IMR-90 (cell line): ENCODE results near the gene POLR1C. TPM values are rescaled to one million over a fixed set of nuclear protein-coding genes. Genes with fewer than 3 reads are reported as not detected.

Experiments
- ATAC-seq: fragments of 200-7000 bp; cut with Tn5 transposase; 2 replicates; pipeline ENCODE4 v1.9.1; 2020; ENCODE audit warnings: low read depth, mild to moderate bottlenecking, moderate library complexity
- BruUV-seq: library from RNA; stranded (reverse); fragments of 400-500 nt; replicated peaks from 2 replicates; lab custom pipeline; 2021; lab: Mats Ljungman, UMichigan
- CTCF ChIA-PET: fragments of 300-600 bp; formaldehyde crosslinking; extraction: SDS; loops from one replicate; lab custom pipeline; 2021; ENCODE audit warnings: antibody characterized with exemption; lab: Yijun Ruan, JAX
- POLR2A ChIA-PET: fragments of 300-600 bp; sonication (Branson Sonifier 250); formaldehyde crosslinking; loops from one replicate; lab custom pipeline; 2022; ENCODE audit warnings: antibody characterized with exemption; ENCODE audit not compliant: unreplicated experiment; lab: Charles Lee
- DNase-seq: peaks from one replicate; pipeline ENCODE4 v3.0.0; 2013
- H2AFZ ChIP-seq: replicated peaks from 2 replicates; pipeline ENCODE3; 2013; ENCODE audit warnings: low read length, mild to moderate bottlenecking; ENCODE audit not compliant: poor library complexity
- H2AK5ac ChIP-seq: 2 replicates; pipeline ENCODE4 v1.6.1; 2013; ENCODE audit warnings: low read depth, low read length, inconsistent platforms
- H2AK9ac ChIP-seq: replicated peaks from 2 replicates; pipeline ENCODE3; 2013; ENCODE audit warnings: mild to moderate bottlenecking, low read depth, low read length, moderate library complexity; ENCODE audit not compliant: poor library complexity
- H2BK120ac ChIP-seq: 2 replicates; pipeline ENCODE4 v1.6.1; 2013; ENCODE audit warnings: low read depth, low read length, inconsistent platforms
- H2BK15ac ChIP-seq: 3 replicates; pipeline ENCODE4 v1.6.1; 2013; ENCODE audit warnings: low read depth, low read length, inconsistent platforms
- H2BK20ac ChIP-seq: 2 replicates; pipeline ENCODE4 v1.6.1; 2013; ENCODE audit warnings: low read depth, mild to moderate bottlenecking, inconsistent platforms, low read length, moderate library complexity
- H2BK5ac ChIP-seq: 2 replicates; pipeline ENCODE4 v1.6.1; 2013; ENCODE audit warnings: mild to moderate bottlenecking, low read depth, low read length, inconsistent platforms; ENCODE audit not compliant: poor library complexity, severe bottlenecking
- H3K14ac ChIP-seq: replicated peaks from 2 replicates; pipeline ENCODE4 v1.6.1; 2013; ENCODE audit warnings: low read depth, low read length, inconsistent platforms
- H3K18ac ChIP-seq: 2 replicates; pipeline ENCODE4 v1.6.1; 2013; ENCODE audit warnings: low read depth, low read length, control low read depth
- H3K23ac ChIP-seq: 2 replicates; pipeline ENCODE4 v1.6.1; 2013; ENCODE audit warnings: low read depth, low read length, inconsistent platforms
- H3K27ac ChIP-seq: 2 replicates; pipeline ENCODE4 v1.5.1; 2013; ENCODE audit warnings: mild to moderate bottlenecking, control low read depth, low read length; ENCODE audit not compliant: insufficient read depth
- H3K27me3 ChIP-seq: 2 replicates; pipeline ENCODE4 v1.6.1; 2013; ENCODE audit warnings: low read length; ENCODE audit not compliant: control insufficient read depth, insufficient read depth
- H3K36me3 ChIP-seq: 2 replicates; pipeline ENCODE4 v1.6.1; 2013; ENCODE audit warnings: low read length, mixed read lengths; ENCODE audit not compliant: control insufficient read depth, insufficient read depth
- H3K4ac ChIP-seq: 2 replicates; pipeline ENCODE4 v1.6.1; 2013; ENCODE audit warnings: low read depth, low read length, inconsistent platforms
- H3K4me1 ChIP-seq: 2 replicates; pipeline ENCODE4 v1.6.1; 2013; ENCODE audit warnings: low read length, mixed read lengths; ENCODE audit not compliant: control insufficient read depth, insufficient read depth
- H3K4me2 ChIP-seq: 2 replicates; pipeline ENCODE4 v1.6.1; 2013; ENCODE audit warnings: low read depth, mild to moderate bottlenecking, control low read depth, low read length, moderate library complexity
- H3K4me3 ChIP-seq: 2 replicates; pipeline ENCODE4 v1.5.1; 2013; ENCODE audit warnings: low read depth, mild to moderate bottlenecking, control low read depth, low read length, moderate library complexity; ENCODE audit not compliant: insufficient read depth
- H3K56ac ChIP-seq: 2 replicates; pipeline ENCODE4 v1.6.1; 2013; ENCODE audit warnings: low read length, inconsistent platforms; ENCODE audit not compliant: insufficient read depth; ENCODE audit errors: extremely low read depth
- H3K79me1 ChIP-seq, 2 experiments: 2 replicates each; pipeline ENCODE4 v1.6.1; 2013; ENCODE audit warnings: low read length in 2 of 2, inconsistent platforms in 1 of 2, low read depth in 1 of 2
- H3K9ac ChIP-seq: 2 replicates; pipeline ENCODE4 v1.6.1; 2013; ENCODE audit warnings: low read depth, low read length, control low read depth
- H3K9me1 ChIP-seq: 2 replicates; pipeline ENCODE4 v1.6.1; 2013; ENCODE audit warnings: low read length, inconsistent platforms; ENCODE audit not compliant: insufficient read depth
- H3K9me3 ChIP-seq: 2 replicates; pipeline ENCODE4 v1.6.1; 2013; ENCODE audit warnings: low read length; ENCODE audit not compliant: control insufficient read depth, insufficient read depth
- H4K20me1 ChIP-seq: 2 replicates; pipeline ENCODE4 v1.6.1; 2013; ENCODE audit warnings: low read length, inconsistent platforms; ENCODE audit not compliant: insufficient read depth
- H4K5ac ChIP-seq: 2 replicates; pipeline ENCODE4 v1.6.1; 2013; ENCODE audit warnings: mild to moderate bottlenecking, low read depth, low read length, control low read depth
- H4K8ac ChIP-seq, 2 experiments: 2 replicates each; pipeline ENCODE4 v1.6.1; 2013; ENCODE audit warnings: low read depth in 2 of 2, low read length in 2 of 2, control low read depth in 1 of 2, inconsistent platforms in 1 of 2
- H4K91ac ChIP-seq: 2 replicates; pipeline ENCODE4 v1.6.1; 2013; ENCODE audit warnings: low read depth, low read length, inconsistent platforms; ENCODE audit not compliant: insufficient read depth
- CHD1 ChIP-seq: IDR thresholded peaks from 2 replicates; pipeline ENCODE4 v1.6.1; 2012; ENCODE audit warnings: low read depth, low read length, improper control_type of control experiment
- FOS ChIP-seq: fragments of 150-350 bp; IDR thresholded peaks from 2 replicates; pipeline ENCODE4 v1.6.1; 2016; ENCODE audit warnings: low read depth, low read length
- MAFK ChIP-seq: IDR thresholded peaks from 2 replicates; pipeline ENCODE4 v1.6.1; 2012; ENCODE audit warnings: low read depth, low read length, improper control_type of control experiment
- MAZ ChIP-seq: IDR thresholded peaks from 2 replicates; pipeline ENCODE4 v1.6.1; 2012; ENCODE audit warnings: low read depth, mild to moderate bottlenecking, low read length, improper control_type of control experiment, moderate library complexity, borderline replicate concordance
- MXI1 ChIP-seq: IDR thresholded peaks from 2 replicates; pipeline ENCODE4 v1.6.1; 2012; ENCODE audit warnings: low read depth, mild to moderate bottlenecking, low read length, moderate library complexity, borderline replicate concordance
- NFE2L2 ChIP-seq: fragments of 150-350 bp; IDR thresholded peaks from 2 replicates; pipeline ENCODE4 v1.6.1; 2016; ENCODE audit warnings: low read depth, mild to moderate bottlenecking, low read length
- POLR2A ChIP-seq: IDR thresholded peaks from 2 replicates; pipeline ENCODE4 v1.6.1; 2012; ENCODE audit warnings: mild to moderate bottlenecking, low read depth, low read length
- RAD21 ChIP-seq: IDR thresholded peaks from 2 replicates; pipeline ENCODE4 v1.6.1; 2012; ENCODE audit warnings: low read length, improper control_type of control experiment
- RCOR1 ChIP-seq: IDR thresholded peaks from 2 replicates; pipeline ENCODE4 v1.6.1; 2012; ENCODE audit warnings: mild to moderate bottlenecking, low read length, improper control_type of control experiment; ENCODE audit not compliant: insufficient replicate concordance
- RFX5 ChIP-seq: IDR thresholded peaks from 2 replicates; pipeline ENCODE4 v1.8.0; 2012; ENCODE audit warnings: low read depth, mild to moderate bottlenecking, low read length, moderate library complexity
- SMC3 ChIP-seq: fragments of 150-350 bp; IDR thresholded peaks from 2 replicates; pipeline ENCODE4 v1.6.1; 2016; ENCODE audit warnings: low read depth, mild to moderate bottlenecking, antibody characterized with exemption, low read length, moderate library complexity
- USF2 ChIP-seq: fragments of 150-350 bp; IDR thresholded peaks from 2 replicates; pipeline ENCODE4 v1.6.1; 2017; ENCODE audit warnings: mild to moderate bottlenecking, antibody characterized with exemption, low read length, low read depth
- WGBS, 2 experiments: methylation state at CpG; one replicate each; pipeline versions ENCODE4 v1.1.5 to v1.1.7; 2013; ENCODE audit warnings: missing lambda C conversion rate in 2 of 2; ENCODE audit not compliant: insufficient read length in 1 of 2; ENCODE audit errors: extremely low coverage in 2 of 2; 5-methylcytosine and 5-hydroxymethylcytosine counted together
- dilution Hi-C: fragments of 300-500 bp; cut with HindIII; formaldehyde crosslinking; loops from one replicate; pipeline ENCODE4 v1.14.3; 2018; ENCODE audit warnings: low sequenced_read_pairs; ENCODE audit not compliant: unreplicated experiment
- in situ Hi-C: fragments of 300-500 bp; cut with MboI; formaldehyde crosslinking; loops from 3 replicates; pipeline ENCODE4 v1.14.3; 2019; ENCODE audit warnings: low sequenced_read_pairs, inconsistent platforms, mixed read lengths
- intact Hi-C: fragments of 100-400 bp; cut with micrococcal nuclease; formaldehyde crosslinking; loops from 2 replicates; pipeline ENCODE4 v1.10.0; 2022
- polyA plus RNA-seq, 3 experiments: library from polyadenylated mRNA; depleted of rRNA; stranded (reverse); fragments of >200 nt; gene quantifications; 2 replicates each; pipeline ENCODE4 v1.2.3, GENCODE V29; 2012; ENCODE audit warnings: low replicate concordance in 1 of 3
- total RNA-seq: library from RNA; depleted of rRNA; stranded (reverse); fragments of >200 nt; gene quantifications from 2 replicates; pipeline ENCODE4 v1.2.3, GENCODE V29; 2012
- TF ChIP-seq, protein P1 (sequence below): conservative IDR thresholded peaks from 2 replicates; pipeline ENCODE4 v1.5.1; 2012; ENCODE audit warnings: mild to moderate bottlenecking, low read depth, low read length, improper control_type of control experiment

POLR1C gene
- total and polyA plus RNA-seq, 2 of the 4 experiments (the other 2 are of a cell fraction): 46.1 to 72.6 TPM

- TF ChIP-seq MAZ (peak; percentile 98), SMC3 (peak; percentile 74), RFX5 (no peak)
Measured at GRCh38 chr6:43496370-43497128, 20.3 kb upstream of the POLR1C start (continued).

- H3K9me3 ChIP-seq: no peaks in the 10 kb centered on the region
- DNase-seq: no peak
- in situ Hi-C loops: loop anchor here (5.0 to 10.0 kb wide), 2 partner anchors 35 to 52 kb away; no protein-coding TSS in a partner anchor
- peak overlapping the region in 1 of 2 experiments; percentile 63; a peak in 1 of 4 replicates for H4K8ac ChIP-seq
- no peak overlapping the region; the same call in 1 of the 2 replicates for H4K5ac ChIP-seq
- H3K27ac ChIP-seq: no peak overlapping the region
- 100% methylated on average over 1 of the region's 6 CpGs; no CpG with 5 or more reads in 1 of the 2 experiments for WGBS, 2 experiments
- H3K56ac ChIP-seq: no peak overlapping the region
- 0 out of 2 replicates have a peak overlapping the region, but pooled peaks have one; percentile 0 for H2BK120ac ChIP-seq
- peak overlapping the region; percentile 76; the same call in 1 of the 2 replicates for H2AK5ac ChIP-seq
- no peaks in the 10 kb centered on the region for H3K27me3 ChIP-seq
- POLR2A ChIA-PET: no interaction called here
- H2AFZ ChIP-seq: no peak overlapping the region
- no peak overlapping the region; the same call in 1 of the 2 replicates for H3K23ac ChIP-seq
- peak overlapping the region; percentile 17; the same call in 1 of the 2 replicates for H3K14ac ChIP-seq
- dilution Hi-C loops: no loop called here
- peak overlapping the region; percentile 19 for H2BK5ac ChIP-seq
- peaks cover 42% of the 10 kb centered on the region for H3K4me1 ChIP-seq
- peaks cover 30% of the 10 kb centered on the region for H3K36me3 ChIP-seq
- peak overlapping the region; percentile 63 for H3K4ac ChIP-seq
- peak overlapping the region; percentile 80 for H2AK9ac ChIP-seq
- H3K79me1 ChIP-seq: peaks cover 29 to 55% of the 10 kb centered on the region in 2 experiments
- H2BK15ac ChIP-seq: no peak overlapping the region
- H4K91ac ChIP-seq: no peak overlapping the region
- no peak overlapping the region for H2BK20ac ChIP-seq
- intact Hi-C loops: loop anchor here (5.0 kb wide), 1 partner anchor 130 kb away; the partner anchor contains the start of gene ZNF318
- H4K20me1 ChIP-seq: peaks cover 22% of the 10 kb centered on the region; the same call in 1 of the 2 replicates
- ATAC-seq: no peak
- no peak overlapping the region for H3K18ac ChIP-seq
- H3K4me3 ChIP-seq: no peak overlapping the region
- no peak overlapping the region for H3K4me2 ChIP-seq
- no peak overlapping the region; the same call in 1 of the 2 replicates for H3K9ac ChIP-seq
- no TSS peak for BruUV-seq
- H3K9me1 ChIP-seq: peaks cover 30% of the 10 kb centered on the region
- CTCF ChIA-PET: interaction anchor here (0.7 to 3.3 kb wide), 3 partner anchors 10 to 22 kb away, joined by 3 to 17 read pairs (median 4); no protein-coding TSS in a partner anchor
- TF ChIP-seq FOS (no peak), CHD1 (no peak), POLR2A (no peak), NFE2L2 (no peak), RCOR1 (no peak), RFX5 (no peak), MAZ (no peak), MXI1 (no peak), SMC3 (no peak), RAD21 (no peak), USF2 (no peak), MAFK (no peak)
- TF ChIP-seq, protein P1, sequence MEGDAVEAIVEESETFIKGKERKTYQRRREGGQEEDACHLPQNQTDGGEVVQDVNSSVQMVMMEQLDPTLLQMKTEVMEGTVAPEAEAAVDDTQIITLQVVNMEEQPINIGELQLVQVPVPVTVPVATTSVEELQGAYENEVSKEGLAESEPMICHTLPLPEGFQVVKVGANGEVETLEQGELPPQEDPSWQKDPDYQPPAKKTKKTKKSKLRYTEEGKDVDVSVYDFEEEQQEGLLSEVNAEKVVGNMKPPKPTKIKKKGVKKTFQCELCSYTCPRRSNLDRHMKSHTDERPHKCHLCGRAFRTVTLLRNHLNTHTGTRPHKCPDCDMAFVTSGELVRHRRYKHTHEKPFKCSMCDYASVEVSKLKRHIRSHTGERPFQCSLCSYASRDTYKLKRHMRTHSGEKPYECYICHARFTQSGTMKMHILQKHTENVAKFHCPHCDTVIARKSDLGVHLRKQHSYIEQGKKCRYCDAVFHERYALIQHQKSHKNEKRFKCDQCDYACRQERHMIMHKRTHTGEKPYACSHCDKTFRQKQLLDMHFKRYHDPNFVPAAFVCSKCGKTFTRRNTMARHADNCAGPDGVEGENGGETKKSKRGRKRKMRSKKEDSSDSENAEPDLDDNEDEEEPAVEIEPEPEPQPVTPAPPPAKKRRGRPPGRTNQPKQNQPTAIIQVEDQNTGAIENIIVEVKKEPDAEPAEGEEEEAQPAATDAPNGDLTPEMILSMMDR: no peak
Measured at GRCh38 chr6:43497129-43497396, 19.8 kb upstream of the POLR1C start.
